Lower leg skin (tissue), 3 donors: ENCODE measurements around the gene SMIM41.

ENCODE experiments used
- POLR2A ChIP-seq, 2 donors: fragments of 450-650 bp; IDR thresholded peaks; one replicate each; pipeline ENCODE4 v1.6.1; 2016 to 2017; ENCODE audit warnings: antibody characterized with exemption in 2 of 2, mild to moderate bottlenecking in 1 of 2, moderate library complexity in 1 of 2
- TF ChIP-seq, protein P1 (sequence below), 3 donors: fragments of 450-650 bp; IDR thresholded peaks; one replicate each; pipeline ENCODE4 v1.5.1; 2016; ENCODE audit warnings: antibody characterized with exemption in 3 of 3, mild to moderate bottlenecking in 3 of 3, moderate library complexity in 2 of 3

DNA sequence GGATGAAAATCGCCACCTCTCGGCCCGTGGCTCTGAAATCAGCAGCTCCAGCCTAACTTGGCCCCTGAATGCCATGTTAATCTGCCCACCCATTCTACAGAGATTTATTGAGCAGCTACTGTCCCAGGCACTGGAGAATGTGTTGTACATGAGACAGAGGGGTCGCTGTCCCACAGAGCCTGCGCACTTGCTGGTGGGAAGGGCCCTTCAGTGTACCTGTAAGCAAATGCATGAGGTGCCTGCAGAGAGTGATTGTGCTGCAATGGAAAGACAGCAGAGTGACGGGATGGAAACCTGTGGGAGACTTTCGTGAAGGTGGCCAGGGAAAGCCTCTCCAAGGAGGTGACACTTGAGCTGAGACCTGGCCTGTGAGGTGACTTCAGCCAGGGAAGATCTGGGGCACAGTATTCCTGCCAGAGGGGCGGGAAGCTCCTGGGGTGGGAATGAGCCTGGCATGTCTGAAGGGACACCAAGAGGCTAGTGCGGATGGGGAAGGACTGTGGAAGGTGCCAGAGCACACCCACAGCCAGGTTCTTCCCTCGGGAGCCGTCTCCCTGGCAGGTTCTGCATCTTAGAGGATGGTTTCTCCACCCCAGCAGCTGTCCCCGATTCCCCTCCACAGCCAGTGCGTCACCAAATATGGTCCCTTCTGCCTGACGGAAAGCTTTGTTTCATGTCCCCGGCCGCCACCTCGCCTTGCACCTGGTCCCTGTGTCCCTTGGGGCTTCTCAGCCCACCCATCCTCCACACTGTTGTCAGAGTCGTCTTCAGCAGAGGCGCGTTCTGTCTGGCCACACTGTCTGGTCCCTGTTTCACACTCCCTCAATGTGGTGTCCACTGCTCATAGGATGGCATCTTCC is 8.7 kb downstream of the SMIM41 start:
- TF ChIP-seq, protein P1, sequence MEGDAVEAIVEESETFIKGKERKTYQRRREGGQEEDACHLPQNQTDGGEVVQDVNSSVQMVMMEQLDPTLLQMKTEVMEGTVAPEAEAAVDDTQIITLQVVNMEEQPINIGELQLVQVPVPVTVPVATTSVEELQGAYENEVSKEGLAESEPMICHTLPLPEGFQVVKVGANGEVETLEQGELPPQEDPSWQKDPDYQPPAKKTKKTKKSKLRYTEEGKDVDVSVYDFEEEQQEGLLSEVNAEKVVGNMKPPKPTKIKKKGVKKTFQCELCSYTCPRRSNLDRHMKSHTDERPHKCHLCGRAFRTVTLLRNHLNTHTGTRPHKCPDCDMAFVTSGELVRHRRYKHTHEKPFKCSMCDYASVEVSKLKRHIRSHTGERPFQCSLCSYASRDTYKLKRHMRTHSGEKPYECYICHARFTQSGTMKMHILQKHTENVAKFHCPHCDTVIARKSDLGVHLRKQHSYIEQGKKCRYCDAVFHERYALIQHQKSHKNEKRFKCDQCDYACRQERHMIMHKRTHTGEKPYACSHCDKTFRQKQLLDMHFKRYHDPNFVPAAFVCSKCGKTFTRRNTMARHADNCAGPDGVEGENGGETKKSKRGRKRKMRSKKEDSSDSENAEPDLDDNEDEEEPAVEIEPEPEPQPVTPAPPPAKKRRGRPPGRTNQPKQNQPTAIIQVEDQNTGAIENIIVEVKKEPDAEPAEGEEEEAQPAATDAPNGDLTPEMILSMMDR (IDR thresholded peaks at IDR 0.05) = no peak
- no peak for TF ChIP-seq POLR2A (IDR thresholded peaks at IDR 0.05)
